ENCODE results near the gene AGT.
A peak's percentile ranks its signal among the peaks of the same experiment; 100 is the strongest.

The AGT gene

GRCh38 chr1:230713547-230713914 is 391 bp downstream of the AGT start:
- no peak overlapping the region for H3K4me2 ChIP-seq (ENCODE audit: low read length)
- H3K4me1 ChIP-seq: peaks cover 5% of the 10 kb centered on the region
- H3K9ac ChIP-seq: no peak overlapping the region
- H3K9me3 ChIP-seq (ENCODE audit: control insufficient read depth, low read length): no peaks in the 10 kb centered on the region
- H3K27ac ChIP-seq: peak overlapping the region; percentile 6
- no peak for TF ChIP-seq CTCF (IDR thresholded peaks at IDR 0.05)
- no peaks in the 10 kb centered on the region for H3K36me3 ChIP-seq (ENCODE audit: control insufficient read depth, insufficient read depth, low read length)
- H3K27me3 ChIP-seq (ENCODE audit: control insufficient read depth, insufficient read depth, low read length): no peaks in the 10 kb centered on the region
- no peaks in the 10 kb centered on the region for H3K79me2 ChIP-seq
- no peak overlapping the region for H3K4me3 ChIP-seq (ENCODE audit: low read depth, low read length)
- H2AFZ ChIP-seq: no peak overlapping the region

- Histone ChIP-seq H3K4me2 (ENCODE audit: low read length) (no peak overlapping the region), H3K9ac (no peak overlapping the region), H2AFZ (no peak overlapping the region), H3K4me1 (peaks cover 5% of the 10 kb centered on the region), H3K27ac (no peak overlapping the region), H3K27me3 (ENCODE audit: control insufficient read depth, insufficient read depth, low read length) (no peaks in the 10 kb centered on the region), H3K36me3 (ENCODE audit: control insufficient read depth, insufficient read depth, low read length) (no peaks in the 10 kb centered on the region), H3K9me3 (ENCODE audit: control insufficient read depth, low read length) (no peaks in the 10 kb centered on the region), H3K4me3 (ENCODE audit: low read depth, low read length) (no peak overlapping the region), H3K79me2 (no peaks in the 10 kb centered on the region)
- no peak for TF ChIP-seq CTCF (IDR thresholded peaks at IDR 0.05)
Observed at GRCh38 chr1:230713138-230713537, 784 bp downstream of the AGT start.

- no peak overlapping the region for H3K9ac ChIP-seq
- no peak overlapping the region for H3K4me2 ChIP-seq (ENCODE audit: low read length)
- peaks cover 5% of the 10 kb centered on the region for H3K4me1 ChIP-seq
- H3K79me2 ChIP-seq: no peaks in the 10 kb centered on the region
- no peak for TF ChIP-seq CTCF (IDR thresholded peaks at IDR 0.05)
- H3K27ac ChIP-seq: no peak overlapping the region
- H2AFZ ChIP-seq: no peak overlapping the region
- H3K36me3 ChIP-seq (ENCODE audit: control insufficient read depth, insufficient read depth, low read length): no peaks in the 10 kb centered on the region
- H3K4me3 ChIP-seq (ENCODE audit: low read depth, low read length): no peak overlapping the region
- H3K9me3 ChIP-seq (ENCODE audit: control insufficient read depth, low read length): no peaks in the 10 kb centered on the region
- no peaks in the 10 kb centered on the region for H3K27me3 ChIP-seq (ENCODE audit: control insufficient read depth, insufficient read depth, low read length)
Observed at GRCh38 chr1:230712470-230712942, 1.4 kb downstream of the AGT start.

- Histone ChIP-seq H3K4me3 (ENCODE audit: low read depth, low read length) (no peak overlapping the region), H3K36me3 (ENCODE audit: control insufficient read depth, insufficient read depth, low read length) (no peaks in the 10 kb centered on the region), H3K4me2 (ENCODE audit: low read length) (no peak overlapping the region), H3K27me3 (ENCODE audit: control insufficient read depth, insufficient read depth, low read length) (no peaks in the 10 kb centered on the region), H2AFZ (no peak overlapping the region), H3K4me1 (peaks cover 5% of the 10 kb centered on the region), H3K79me2 (no peaks in the 10 kb centered on the region), H3K9ac (no peak overlapping the region), H3K27ac (no peak overlapping the region), H3K9me3 (ENCODE audit: control insufficient read depth, low read length) (no peaks in the 10 kb centered on the region)
- no peak for TF ChIP-seq CTCF (IDR thresholded peaks at IDR 0.05)
Observed at GRCh38 chr1:230711245-230711644, 2.7 kb downstream of the AGT start.

GRCh38 chr1:230710543-230710904 is 3.4 kb downstream of the AGT start:
- no peak overlapping the region for H2AFZ ChIP-seq
- no peaks in the 10 kb centered on the region for H3K79me2 ChIP-seq
- H3K27ac ChIP-seq: no peak overlapping the region
- H3K4me2 ChIP-seq (ENCODE audit: low read length): no peak overlapping the region
- no peaks in the 10 kb centered on the region for H3K9me3 ChIP-seq (ENCODE audit: control insufficient read depth, low read length)
- H3K27me3 ChIP-seq (ENCODE audit: control insufficient read depth, insufficient read depth, low read length): no peaks in the 10 kb centered on the region
- peaks cover 5% of the 10 kb centered on the region for H3K4me1 ChIP-seq
- H3K36me3 ChIP-seq (ENCODE audit: control insufficient read depth, insufficient read depth, low read length): no peaks in the 10 kb centered on the region
- TF ChIP-seq CTCF (IDR thresholded peaks at IDR 0.05): no peak
- H3K4me3 ChIP-seq (ENCODE audit: low read depth, low read length): no peak overlapping the region
- H3K9ac ChIP-seq: no peak overlapping the region
